ENCODE measurements around the gene MBLAC2.

The MBLAC2 gene

GRCh38 chr5:90446961-90447360 is 27.6 kb downstream of the MBLAC2 start:
- DNase-seq = no peak

GRCh38 chr5:90440644-90441043 is 33.9 kb downstream of the MBLAC2 start:
- no peak for DNase-seq

- peak; percentile 47 for DNase-seq
Observed at GRCh38 chr5:90438100-90438499, 36.5 kb downstream of the MBLAC2 start.

DNA sequence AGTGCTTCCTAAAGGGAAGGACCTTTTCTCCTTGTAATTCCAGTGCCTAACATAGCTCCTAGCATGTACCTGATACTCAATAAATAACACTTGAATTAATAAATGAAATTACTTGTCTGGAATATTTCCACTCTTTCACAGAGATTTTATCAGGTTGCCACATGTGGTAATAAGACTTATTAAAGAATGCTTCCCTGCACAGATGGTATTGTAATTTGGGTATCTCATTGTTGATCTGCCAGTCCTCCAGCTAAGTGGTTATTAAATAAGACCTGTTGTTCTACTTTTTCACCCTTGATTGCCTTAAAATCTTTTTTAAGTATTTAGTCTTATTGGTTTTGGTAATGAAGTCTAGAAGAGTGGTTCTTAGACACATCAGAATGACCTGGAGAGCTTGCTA is 36.9 kb downstream of the MBLAC2 start:
- no peak for DNase-seq

GRCh38 chr5:90434116-90434714 is 40.4 kb downstream of the MBLAC2 start:
- no peak for DNase-seq

DNA sequence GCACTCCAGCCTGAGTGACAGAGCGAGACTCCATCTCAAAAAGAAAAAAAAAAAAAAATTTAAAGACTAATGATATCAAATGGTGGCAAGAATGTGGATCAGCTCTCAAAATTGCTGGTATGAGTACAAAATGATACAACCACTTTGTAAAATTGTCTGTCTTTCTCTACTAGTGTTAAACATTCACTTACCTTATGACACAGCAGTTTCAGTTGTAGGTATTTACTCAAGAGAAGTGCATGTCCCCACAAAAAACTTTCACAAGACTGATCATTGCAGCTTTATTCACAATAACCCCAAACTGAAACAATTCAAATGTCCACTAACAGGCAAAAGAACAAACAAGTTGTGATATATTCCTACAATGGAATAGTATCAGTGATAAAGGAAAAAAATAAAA is 50.3 kb downstream of the MBLAC2 start:
- no peak for DNase-seq

GRCh38 chr5:90421136-90421535 is 53.4 kb downstream of the MBLAC2 start:
- DNase-seq = no peak

DNA sequence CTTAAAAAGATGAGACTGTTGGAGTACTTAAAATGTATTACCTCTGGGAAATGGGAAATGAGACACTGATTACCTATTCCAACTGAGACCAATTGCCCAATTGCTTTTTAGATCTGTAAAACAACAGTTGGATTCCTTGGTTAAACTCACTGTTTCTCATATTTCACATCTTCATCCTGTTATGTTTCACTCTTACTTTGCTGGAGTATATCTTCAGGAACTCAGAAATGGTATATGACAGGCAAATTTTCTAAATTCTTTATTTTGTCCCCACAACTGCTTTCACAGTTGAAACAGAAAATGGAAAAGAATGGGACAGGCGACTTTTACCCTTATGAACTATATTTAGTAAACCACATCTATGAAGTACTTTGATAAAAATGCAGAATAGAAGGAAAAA is 56.4 kb downstream of the MBLAC2 start:
- no peak for DNase-seq

DNA sequence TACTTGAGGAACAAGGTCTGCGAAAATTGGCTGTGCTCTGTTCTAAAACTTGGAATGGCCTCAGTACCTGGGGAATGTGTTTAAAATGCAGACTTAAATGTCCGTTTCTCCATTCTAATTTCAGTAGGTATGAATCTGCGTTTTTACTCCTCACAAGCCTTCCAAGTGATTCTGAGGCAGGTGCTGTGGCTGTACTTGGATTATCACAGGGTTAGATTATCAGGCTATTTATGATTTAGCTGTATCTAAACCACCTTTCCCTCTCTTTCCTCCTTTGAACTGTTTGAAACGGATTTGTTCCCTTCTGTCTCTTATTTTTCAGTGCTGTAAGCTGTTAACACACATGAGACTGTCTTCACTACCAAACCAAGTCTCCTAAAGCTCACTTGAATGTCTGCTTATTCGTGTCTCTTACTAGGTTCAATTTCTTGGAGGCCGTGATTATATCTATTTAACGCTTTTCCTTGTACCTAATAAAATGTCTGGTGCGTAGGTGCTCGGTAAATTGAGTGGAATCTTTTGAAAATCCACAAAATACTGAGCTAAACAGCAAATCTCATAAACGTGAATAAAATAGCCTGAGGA is 64.3 kb downstream of the MBLAC2 start:
- no peak for DNase-seq

GRCh38 chr5:90409318-90410177 is 65.0 kb downstream of the MBLAC2 start, which contains the start of gene CETN3:
Gene CETN3, minus strand, starts transcription at chr5:90409756. Its CDS starts 95 bp downstream, at chr5:90409661.
- DNase-seq = peak; percentile 99

DNA sequence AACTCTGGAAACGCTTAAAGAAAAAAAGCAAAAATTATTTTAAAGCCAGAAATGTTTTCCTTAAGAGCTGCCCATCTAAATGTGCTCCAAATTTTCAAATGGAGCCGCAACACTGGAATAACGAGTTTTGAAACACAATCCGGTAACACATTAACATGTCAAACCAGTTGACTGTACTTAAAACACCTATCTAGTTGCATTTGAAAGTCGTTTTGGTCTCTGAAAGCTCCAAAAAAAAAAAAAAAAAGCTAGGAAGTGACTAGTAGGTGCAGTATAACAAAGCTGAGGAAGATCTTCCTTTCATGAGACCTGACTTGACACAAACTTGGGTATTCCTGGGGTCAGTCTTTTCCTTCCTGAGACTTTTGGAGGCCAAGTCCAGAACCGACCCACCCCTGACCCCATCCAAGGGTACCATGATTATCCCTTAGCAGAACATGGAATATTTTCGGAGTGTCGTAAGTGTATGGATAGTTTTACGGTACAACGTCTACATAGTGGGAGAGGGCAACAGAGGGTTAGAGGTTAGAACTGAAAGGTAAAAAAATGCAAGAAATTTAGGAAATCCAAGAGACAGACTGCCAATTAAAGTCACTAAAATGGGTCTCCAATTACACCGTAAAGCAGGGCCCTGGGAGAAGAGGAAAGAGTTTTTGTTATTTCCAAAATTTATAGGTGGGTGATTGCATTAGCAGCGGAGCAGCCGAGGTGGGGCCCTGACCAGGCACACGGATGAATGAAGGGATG is 65.8 kb downstream of the MBLAC2 start:
- DNase-seq = no peak

Data from NCI-H2029 (cell line).